GM08714 (cell line): ENCODE results near the gene TREH.
"Not testable (repeated sequence)": the region's sequence is repeated elsewhere in the genome, so short reads cannot be mapped to it uniquely, and the experiment has no call there.

ENCODE experiments used
- H3K4me3 ChIP-seq: fragments of 200-500 bp; sonication (Bioruptor generic); 2 replicates; pipeline ENCODE4 v1.5.1; 2014; ENCODE audit warnings: mild to moderate bottlenecking, low read length, inconsistent platforms
- ZNF274 ChIP-seq: IDR thresholded peaks from 2 replicates; pipeline ENCODE4 v1.6.1; 2012; ENCODE audit warnings: mild to moderate bottlenecking, low read depth, low read length

TREH gene

GRCh38 chr11:118614511-118614910 is 64.9 kb downstream of the TREH start:
- TF ChIP-seq ZNF274 = no peak
- no peak overlapping the region for H3K4me3 ChIP-seq

- TF ChIP-seq ZNF274 = no peak
- no peak overlapping the region for H3K4me3 ChIP-seq
Measured at GRCh38 chr11:118612378-118612777, 67.1 kb downstream of the TREH start.

- not testable (repeated sequence) for H3K4me3 ChIP-seq
Measured at GRCh38 chr11:118611433-118611795, 68.0 kb downstream of the TREH start.

- TF ChIP-seq ZNF274 = no peak
- H3K4me3 ChIP-seq = no peak overlapping the region; the same call in 1 of the 2 replicates
Measured at GRCh38 chr11:118610773-118611432, 68.5 kb downstream of the TREH start.

GRCh38 chr11:118610225-118610772 is 69.2 kb downstream of the TREH start:
- TF ChIP-seq ZNF274 = no peak
- no peak overlapping the region; the same call in 1 of the 2 replicates for H3K4me3 ChIP-seq

GRCh38 chr11:118609380-118610224 is 69.8 kb downstream of the TREH start:
- no peak overlapping the region for H3K4me3 ChIP-seq
- no peak for TF ChIP-seq ZNF274

GRCh38 chr11:118608360-118609227 is 70.9 kb downstream of the TREH start:
- TF ChIP-seq ZNF274 = no peak
- H3K4me3 ChIP-seq = peak overlapping the region; percentile 32; the same call in 1 of the 2 replicates

GRCh38 chr11:118607401-118608359 is 71.8 kb downstream of the TREH start, which contains the start of gene PHLDB1:
TSS of gene PHLDB1 (plus strand) at chr11:118607615. CDS start at chr11:118613837, 6,222 bp downstream.
- TF ChIP-seq ZNF274 = no peak
- peak within 1 kb of the TSS; percentile 32; the same call in 1 of the 2 replicates for H3K4me3 ChIP-seq
